ENCODE data around the gene GPATCH4. TPM values are rescaled to one million over a fixed set of nuclear protein-coding genes. Genes with fewer than 3 reads are reported as not detected.

GPATCH4 gene
- total RNA-seq, 1 experiment from 2014 or later, result 107 TPM

- peaks cover 6% of the 10 kb centered on the region for H3K4me1 Mint-ChIP-seq (ENCODE audit: insufficient read depth, unreplicated experiment)
- DNase-seq (ENCODE audit: unreplicated experiment), result no peak
- POLR2A ChIA-PET, result interaction anchor here (0.6 to 3.8 kb wide), 3 partner anchors 10 to 38 kb away, joined by 3 to 25 read pairs (median 7); partner anchors contain the start of genes GPATCH4 and NAXE
- no peaks in the 10 kb centered on the region for H3K36me3 Mint-ChIP-seq (ENCODE audit: insufficient read depth, unreplicated experiment)
- TF ChIP-seq, protein P1, sequence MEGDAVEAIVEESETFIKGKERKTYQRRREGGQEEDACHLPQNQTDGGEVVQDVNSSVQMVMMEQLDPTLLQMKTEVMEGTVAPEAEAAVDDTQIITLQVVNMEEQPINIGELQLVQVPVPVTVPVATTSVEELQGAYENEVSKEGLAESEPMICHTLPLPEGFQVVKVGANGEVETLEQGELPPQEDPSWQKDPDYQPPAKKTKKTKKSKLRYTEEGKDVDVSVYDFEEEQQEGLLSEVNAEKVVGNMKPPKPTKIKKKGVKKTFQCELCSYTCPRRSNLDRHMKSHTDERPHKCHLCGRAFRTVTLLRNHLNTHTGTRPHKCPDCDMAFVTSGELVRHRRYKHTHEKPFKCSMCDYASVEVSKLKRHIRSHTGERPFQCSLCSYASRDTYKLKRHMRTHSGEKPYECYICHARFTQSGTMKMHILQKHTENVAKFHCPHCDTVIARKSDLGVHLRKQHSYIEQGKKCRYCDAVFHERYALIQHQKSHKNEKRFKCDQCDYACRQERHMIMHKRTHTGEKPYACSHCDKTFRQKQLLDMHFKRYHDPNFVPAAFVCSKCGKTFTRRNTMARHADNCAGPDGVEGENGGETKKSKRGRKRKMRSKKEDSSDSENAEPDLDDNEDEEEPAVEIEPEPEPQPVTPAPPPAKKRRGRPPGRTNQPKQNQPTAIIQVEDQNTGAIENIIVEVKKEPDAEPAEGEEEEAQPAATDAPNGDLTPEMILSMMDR (IDR thresholded peaks at IDR 0.05; ENCODE audit: unreplicated experiment), result no peak
- no TSS peak for BruUV-seq (replicated peaks)
- CTCF ChIA-PET, result interaction anchor here (0.6 to 2.8 kb wide), 21 partner anchors 11 to 1752 kb away, joined by 3 to 18 read pairs (median 4); partner anchors contain the start of gene GPATCH4
- no peaks in the 10 kb centered on the region for H3K27me3 Mint-ChIP-seq (ENCODE audit: insufficient read depth, unreplicated experiment)
- intact Hi-C loops (cut with micrococcal nuclease), result no loop called here
- H3K4me3 Mint-ChIP-seq (ENCODE audit: unreplicated experiment), result no peak overlapping the region
- no peaks in the 10 kb centered on the region for H3K9me3 Mint-ChIP-seq (ENCODE audit: unreplicated experiment)
- H3K27ac Mint-ChIP-seq (ENCODE audit: low read depth, unreplicated experiment), result no peak overlapping the region
Measured at GRCh38 chr1:156581661-156582387, 19.5 kb downstream of the GPATCH4 start.

DNA sequence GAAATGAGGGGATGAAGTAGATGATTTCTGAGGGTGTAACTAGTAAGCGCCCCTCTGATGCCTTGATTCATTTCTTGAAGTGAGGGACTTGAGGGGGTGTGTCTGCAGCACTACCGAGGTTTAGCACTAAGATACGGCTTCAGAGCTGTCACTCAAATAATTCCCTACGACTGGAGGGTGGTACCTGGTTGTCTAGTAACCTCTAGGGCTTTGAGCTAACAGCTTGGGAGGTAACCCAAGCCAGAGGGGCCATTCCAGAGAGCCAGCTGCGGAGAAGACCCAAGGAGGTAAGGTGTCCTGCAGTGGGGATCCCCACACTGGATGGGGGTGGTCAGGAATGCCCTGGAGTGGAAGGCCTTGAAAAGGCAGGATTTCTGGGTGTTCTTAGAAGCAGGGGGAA lies 21.8 kb downstream of the GPATCH4 start, which contains the start of gene TTC24:
Gene TTC24 (plus strand): TSS at position 252 of the 400 bp plus-strand sequence. CDS start 1,642 bp downstream, outside the sequence.
- DNase-seq (ENCODE audit: unreplicated experiment), result no peak
- Mint-ChIP-seq H3K27me3 (ENCODE audit: insufficient read depth, unreplicated experiment) (peaks cover 11% of the 10 kb centered on the region), H3K4me3 (ENCODE audit: unreplicated experiment) (no peak within 1 kb of the TSS), H3K36me3 (ENCODE audit: insufficient read depth, unreplicated experiment) (no peaks in the 10 kb centered on the region), H3K4me1 (ENCODE audit: insufficient read depth, unreplicated experiment) (peaks cover 6% of the 10 kb centered on the region), H3K9me3 (ENCODE audit: unreplicated experiment) (no peaks in the 10 kb centered on the region), H3K27ac (ENCODE audit: low read depth, unreplicated experiment) (no peak within 1 kb of the TSS)
- CTCF ChIA-PET, result interaction anchor here (0.6 to 2.1 kb wide), 10 partner anchors 13 to 448 kb away, joined by 3 to 6 read pairs (median 3); partner anchors contain the start of gene NAXE
- TF ChIP-seq, protein P1 (IDR thresholded peaks at IDR 0.05; ENCODE audit: unreplicated experiment), result no peak
- no TSS peak for BruUV-seq (replicated peaks)
- POLR2A ChIA-PET, result interaction anchor here (0.6 to 3.8 kb wide), 3 partner anchors 12 to 108 kb away, joined by 3 to 25 read pairs (median 3); partner anchors contain the start of gene NAXE
- intact Hi-C loops (cut with micrococcal nuclease), result no loop called here

GRCh38 chr1:156578055-156578454 lies 23.2 kb downstream of the GPATCH4 start:
- ChIA-PET POLR2A (no interaction called here), CTCF (interaction anchor here (0.6 to 2.6 kb wide), 6 partner anchors 30 to 76 kb away, joined by 3 to 12 read pairs (median 3); no protein-coding TSS in a partner anchor)
- BruUV-seq (replicated peaks), result no TSS peak
- intact Hi-C loops (cut with micrococcal nuclease), result no loop called here
- Mint-ChIP-seq H3K9me3 (ENCODE audit: unreplicated experiment) (no peaks in the 10 kb centered on the region), H3K4me1 (ENCODE audit: insufficient read depth, unreplicated experiment) (peaks cover 2% of the 10 kb centered on the region), H3K4me3 (ENCODE audit: unreplicated experiment) (no peak overlapping the region), H3K36me3 (ENCODE audit: insufficient read depth, unreplicated experiment) (no peaks in the 10 kb centered on the region), H3K27ac (ENCODE audit: low read depth, unreplicated experiment) (no peak overlapping the region), H3K27me3 (ENCODE audit: insufficient read depth, unreplicated experiment) (peaks cover 11% of the 10 kb centered on the region)
- TF ChIP-seq, protein P1 (IDR thresholded peaks at IDR 0.05; ENCODE audit: unreplicated experiment), result no peak
- DNase-seq (ENCODE audit: unreplicated experiment), result no peak

DNA sequence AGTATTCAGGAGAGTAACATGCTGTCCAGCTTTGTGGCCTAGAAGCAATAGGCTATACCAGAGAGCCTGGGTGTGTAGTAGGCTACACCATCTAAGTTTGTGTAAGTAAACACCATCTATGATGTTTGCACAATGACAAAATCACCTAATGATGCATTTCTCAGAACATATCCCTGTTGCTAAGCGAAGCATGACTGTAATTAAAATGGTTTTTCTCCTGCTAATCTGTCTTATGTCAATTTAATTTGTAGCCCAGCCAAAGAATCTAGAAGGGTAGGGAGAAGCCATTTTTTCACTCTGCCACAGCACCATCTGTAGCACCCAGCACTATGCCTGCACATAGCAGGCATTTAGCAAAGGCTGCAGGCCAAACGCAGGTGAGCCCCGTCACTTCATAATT lies 23.7 kb downstream of the GPATCH4 start:
- Mint-ChIP-seq H3K27me3 (ENCODE audit: insufficient read depth, unreplicated experiment) (peaks cover 11% of the 10 kb centered on the region), H3K36me3 (ENCODE audit: insufficient read depth, unreplicated experiment) (no peaks in the 10 kb centered on the region), H3K27ac (ENCODE audit: low read depth, unreplicated experiment) (no peak overlapping the region), H3K9me3 (ENCODE audit: unreplicated experiment) (no peaks in the 10 kb centered on the region), H3K4me3 (ENCODE audit: unreplicated experiment) (no peak overlapping the region), H3K4me1 (ENCODE audit: insufficient read depth, unreplicated experiment) (peaks cover 7% of the 10 kb centered on the region)
- CTCF ChIA-PET, result interaction anchor here (0.8 to 2.6 kb wide), 5 partner anchors 28 to 76 kb away, joined by 3 to 12 read pairs (median 6); no protein-coding TSS in a partner anchor
- no TSS peak for BruUV-seq (replicated peaks)
- TF ChIP-seq, protein P1 (IDR thresholded peaks at IDR 0.05; ENCODE audit: unreplicated experiment), result no peak
- intact Hi-C loops (cut with micrococcal nuclease), result no loop called here
- POLR2A ChIA-PET, result interaction anchor here (0.9 kb wide), 1 partner anchor 74 kb away, joined by 3 read pairs; no protein-coding TSS in a partner anchor
- DNase-seq (ENCODE audit: unreplicated experiment), result no peak
